ENCODE measurements around the gene PKD1. TPM values are rescaled to one million over a fixed set of nuclear protein-coding genes. Genes with fewer than 3 reads are reported as not detected.
A peak's percentile ranks its signal among the peaks of the same experiment; 100 is the strongest.

The PKD1 gene
- total and polyA plus RNA-seq, 2 of the 13 experiments (the other 11 are each of a cell fraction or from before 2014, with no cell fraction given): 22.1 to 23.0 TPM

DNA sequence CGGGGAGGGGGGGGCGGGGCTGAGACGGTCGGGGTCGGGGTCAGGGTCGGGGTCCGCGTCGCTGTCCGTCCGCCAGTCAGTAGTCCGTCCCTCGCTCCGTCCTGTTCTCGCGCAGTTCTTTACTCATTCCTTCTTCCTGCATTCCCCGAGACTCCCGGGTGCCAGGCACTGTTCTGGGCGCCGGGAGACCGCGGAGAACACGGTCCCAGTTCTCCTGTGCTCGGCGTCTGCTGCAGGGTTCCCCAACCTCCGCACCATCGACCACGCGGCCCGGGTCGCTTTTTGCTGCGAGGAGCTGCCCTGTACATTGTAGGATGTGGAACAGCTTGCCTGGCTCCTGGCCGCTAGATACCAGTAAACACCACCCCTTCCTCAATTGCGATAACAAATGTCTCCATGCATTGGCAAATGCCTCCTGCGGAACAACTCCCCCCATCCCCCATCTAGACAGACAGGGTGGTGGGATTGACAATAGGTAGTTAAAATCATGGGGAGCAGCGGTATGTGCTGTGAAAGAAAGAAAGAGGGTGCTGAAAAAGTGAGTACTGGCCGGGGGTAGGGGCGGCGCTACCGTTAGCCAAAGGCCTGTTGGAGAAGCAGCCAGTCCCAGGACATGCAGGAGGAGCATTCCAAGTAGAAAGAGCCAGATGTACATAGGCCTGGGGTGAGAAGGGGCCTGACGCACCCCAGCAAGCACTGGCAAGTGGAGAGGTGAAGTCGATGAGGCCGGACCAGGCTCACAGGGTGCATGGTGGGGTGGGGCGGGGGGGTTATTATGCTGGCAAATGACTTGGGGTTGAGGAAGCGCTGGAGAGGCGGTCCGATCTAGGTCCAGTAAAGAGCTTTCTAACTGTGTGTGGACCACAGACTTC is 20.5 kb upstream of the PKD1 start (continued):
- TF ChIP-seq ZNF878 (CRISPR knock-in tag; IDR thresholded peaks at IDR 0.05) (no peak), SALL2 (CRISPR knock-in tag; IDR thresholded peaks at IDR 0.05) (no peak), NCOR1 (IDR thresholded peaks at IDR 0.05; ENCODE audit: borderline replicate concordance, low read length) (0 out of 2 replicates have a peak, but pooled peaks have one; percentile 27), GABPA (IDR thresholded peaks at IDR 0.05; ENCODE audit: low read depth, low read length) (no peak), GABPA (CRISPR knock-in tag; IDR thresholded peaks at IDR 0.05; ENCODE audit: low read depth) (0 out of 2 replicates have a peak, but pooled peaks have one; percentile 16), SOX13 (IDR thresholded peaks at IDR 0.05) (no peak), SOX13 (CRISPR knock-in tag; conservative IDR thresholded peaks at IDR 0.05 in 1 of 2, IDR thresholded peaks at IDR 0.05 in 1 of 2) (no peak), NR2F1 (CRISPR knock-in tag; IDR thresholded peaks at IDR 0.05) (peak in 1 of 2 experiments; percentile 28; a peak in 1 of 4 replicates), POLR2A (IDR thresholded peaks at IDR 0.05; ENCODE audit: insufficient read depth in 1 of 2, low read depth in 2 of 2, low read length in 2 of 2) (peak in 1 of 2 experiments; percentile 59; a peak in 2 of 4 replicates), NFKB2 (CRISPR knock-in tag; IDR thresholded peaks at IDR 0.05; ENCODE audit: borderline replicate concordance) (0 out of 2 replicates have a peak, but pooled peaks have one; percentile 15), KDM5A (IDR thresholded peaks at IDR 0.05; ENCODE audit: borderline replicate concordance, low read length) (peak; percentile 34; the same call in 1 of the 2 replicates), POLR2AphosphoS5 (IDR thresholded peaks at IDR 0.05; ENCODE audit: low read depth, low read length) (peak; percentile 46; the same call in 1 of the 2 replicates), POLR2G (IDR thresholded peaks at IDR 0.05; ENCODE audit: low read depth, low read length) (peak; percentile 35; the same call in 1 of the 2 replicates)
- TF ChIP-seq, protein P1, sequence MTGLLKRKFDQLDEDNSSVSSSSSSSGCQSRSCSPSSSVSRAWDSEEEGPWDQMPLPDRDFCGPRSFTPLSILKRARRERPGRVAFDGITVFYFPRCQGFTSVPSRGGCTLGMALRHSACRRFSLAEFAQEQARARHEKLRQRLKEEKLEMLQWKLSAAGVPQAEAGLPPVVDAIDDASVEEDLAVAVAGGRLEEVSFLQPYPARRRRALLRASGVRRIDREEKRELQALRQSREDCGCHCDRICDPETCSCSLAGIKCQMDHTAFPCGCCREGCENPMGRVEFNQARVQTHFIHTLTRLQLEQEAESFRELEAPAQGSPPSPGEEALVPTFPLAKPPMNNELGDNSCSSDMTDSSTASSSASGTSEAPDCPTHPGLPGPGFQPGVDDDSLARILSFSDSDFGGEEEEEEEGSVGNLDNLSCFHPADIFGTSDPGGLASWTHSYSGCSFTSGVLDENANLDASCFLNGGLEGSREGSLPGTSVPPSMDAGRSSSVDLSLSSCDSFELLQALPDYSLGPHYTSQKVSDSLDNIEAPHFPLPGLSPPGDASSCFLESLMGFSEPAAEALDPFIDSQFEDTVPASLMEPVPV (CRISPR knock-in tag; IDR thresholded peaks at IDR 0.05): no peak
- TF ChIP-seq, protein P2, sequence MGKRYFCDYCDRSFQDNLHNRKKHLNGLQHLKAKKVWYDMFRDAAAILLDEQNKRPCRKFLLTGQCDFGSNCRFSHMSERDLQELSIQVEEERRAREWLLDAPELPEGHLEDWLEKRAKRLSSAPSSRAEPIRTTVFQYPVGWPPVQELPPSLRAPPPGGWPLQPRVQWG (CRISPR knock-in tag; IDR thresholded peaks at IDR 0.05; ENCODE audit: borderline replicate concordance, low read depth): no peak
- TF ChIP-seq, protein P3, sequence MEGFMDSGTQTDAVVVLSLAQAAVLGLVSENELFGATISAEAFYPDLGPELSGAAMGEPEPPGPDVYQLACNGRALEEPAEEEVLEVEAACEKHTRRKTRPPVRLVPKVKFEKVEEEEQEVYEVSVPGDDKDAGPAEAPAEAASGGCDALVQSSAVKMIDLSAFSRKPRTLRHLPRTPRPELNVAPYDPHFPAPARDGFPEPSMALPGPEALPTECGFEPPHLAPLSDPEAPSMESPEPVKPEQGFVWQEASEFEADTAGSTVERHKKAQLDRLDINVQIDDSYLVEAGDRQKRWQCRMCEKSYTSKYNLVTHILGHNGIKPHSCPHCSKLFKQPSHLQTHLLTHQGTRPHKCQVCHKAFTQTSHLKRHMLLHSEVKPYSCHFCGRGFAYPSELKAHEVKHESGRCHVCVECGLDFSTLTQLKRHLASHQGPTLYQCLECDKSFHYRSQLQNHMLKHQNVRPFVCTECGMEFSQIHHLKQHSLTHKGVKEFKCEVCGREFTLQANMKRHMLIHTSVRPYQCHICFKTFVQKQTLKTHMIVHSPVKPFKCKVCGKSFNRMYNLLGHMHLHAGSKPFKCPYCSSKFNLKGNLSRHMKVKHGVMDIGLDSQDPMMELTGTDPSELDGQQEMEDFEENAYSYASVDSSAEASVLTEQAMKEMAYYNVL (CRISPR knock-in tag; IDR thresholded peaks at IDR 0.05; ENCODE audit: borderline replicate concordance): 0 out of 2 replicates have a peak, but pooled peaks have one; percentile 58
- TF ChIP-seq, protein P4, sequence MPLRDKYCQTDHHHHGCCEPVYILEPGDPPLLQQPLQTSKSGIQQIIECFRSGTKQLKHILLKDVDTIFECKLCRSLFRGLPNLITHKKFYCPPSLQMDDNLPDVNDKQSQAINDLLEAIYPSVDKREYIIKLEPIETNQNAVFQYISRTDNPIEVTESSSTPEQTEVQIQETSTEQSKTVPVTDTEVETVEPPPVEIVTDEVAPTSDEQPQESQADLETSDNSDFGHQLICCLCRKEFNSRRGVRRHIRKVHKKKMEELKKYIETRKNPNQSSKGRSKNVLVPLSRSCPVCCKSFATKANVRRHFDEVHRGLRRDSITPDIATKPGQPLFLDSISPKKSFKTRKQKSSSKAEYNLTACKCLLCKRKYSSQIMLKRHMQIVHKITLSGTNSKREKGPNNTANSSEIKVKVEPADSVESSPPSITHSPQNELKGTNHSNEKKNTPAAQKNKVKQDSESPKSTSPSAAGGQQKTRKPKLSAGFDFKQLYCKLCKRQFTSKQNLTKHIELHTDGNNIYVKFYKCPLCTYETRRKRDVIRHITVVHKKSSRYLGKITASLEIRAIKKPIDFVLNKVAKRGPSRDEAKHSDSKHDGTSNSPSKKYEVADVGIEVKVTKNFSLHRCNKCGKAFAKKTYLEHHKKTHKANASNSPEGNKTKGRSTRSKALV (CRISPR knock-in tag; IDR thresholded peaks at IDR 0.05): 0 out of 2 replicates have a peak, but pooled peaks have one; percentile 15
- TF ChIP-seq, protein P5, sequence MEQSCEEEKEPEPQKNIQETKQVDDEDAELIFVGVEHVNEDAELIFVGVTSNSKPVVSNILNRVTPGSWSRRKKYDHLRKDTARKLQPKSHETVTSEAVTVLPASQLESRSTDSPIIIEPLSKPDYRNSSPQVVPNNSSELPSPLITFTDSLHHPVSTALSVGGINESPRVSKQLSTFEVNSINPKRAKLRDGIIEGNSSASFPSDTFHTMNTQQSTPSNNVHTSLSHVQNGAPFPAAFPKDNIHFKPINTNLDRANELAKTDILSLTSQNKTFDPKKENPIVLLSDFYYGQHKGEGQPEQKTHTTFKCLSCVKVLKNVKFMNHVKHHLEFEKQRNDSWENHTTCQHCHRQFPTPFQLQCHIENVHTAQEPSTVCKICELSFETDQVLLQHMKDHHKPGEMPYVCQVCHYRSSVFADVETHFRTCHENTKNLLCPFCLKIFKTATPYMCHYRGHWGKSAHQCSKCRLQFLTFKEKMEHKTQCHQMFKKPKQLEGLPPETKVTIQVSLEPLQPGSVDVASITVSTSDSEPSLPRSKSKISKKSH (CRISPR knock-in tag; IDR thresholded peaks at IDR 0.05; ENCODE audit: borderline replicate concordance): peak; percentile 17; the same call in 1 of the 2 replicates
- TF ChIP-seq, protein P6, sequence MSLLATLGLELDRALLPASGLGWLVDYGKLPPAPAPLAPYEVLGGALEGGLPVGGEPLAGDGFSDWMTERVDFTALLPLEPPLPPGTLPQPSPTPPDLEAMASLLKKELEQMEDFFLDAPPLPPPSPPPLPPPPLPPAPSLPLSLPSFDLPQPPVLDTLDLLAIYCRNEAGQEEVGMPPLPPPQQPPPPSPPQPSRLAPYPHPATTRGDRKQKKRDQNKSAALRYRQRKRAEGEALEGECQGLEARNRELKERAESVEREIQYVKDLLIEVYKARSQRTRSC (CRISPR knock-in tag; IDR thresholded peaks at IDR 0.05; ENCODE audit: low read depth): no peak
